Panc1 (cell line): Measurements from ENCODE around the gene SHB. TPM values are rescaled to one million over a fixed set of nuclear protein-coding genes. Genes with fewer than 3 reads are reported as not detected.

Experiments
- ATAC-seq: fragments of 200-7000 bp; cut with Tn5 transposase; 2 replicates; pipeline ENCODE4 v1.9.1; 2020; ENCODE audit warnings: mild to moderate bottlenecking, moderate library complexity
- BruUV-seq: library from RNA; stranded (reverse); fragments of 400-500 nt; replicated peaks from 2 replicates; lab custom pipeline; 2021; lab: Mats Ljungman, UMichigan
- CTCF ChIA-PET: fragments of 300-600 bp; sonication (Branson Sonifier 250); formaldehyde crosslinking; loops from one replicate; lab custom pipeline; 2022; ENCODE audit warnings: antibody characterized with exemption; lab: Charles Lee
- POLR2A ChIA-PET: fragments of 300-600 bp; sonication (Branson Sonifier 250); formaldehyde crosslinking; loops from one replicate; lab custom pipeline; 2022; ENCODE audit warnings: antibody characterized with exemption; lab: Charles Lee
- DNase-seq: peaks from one replicate; pipeline ENCODE4 v3.0.0-alpha.2; 2010; ENCODE audit warnings: low read depth, low spot score
- H3K27ac ChIP-seq: 2 replicates; pipeline ENCODE4 v1.5.1; 2011; ENCODE audit warnings: mild to moderate bottlenecking, low read length, inconsistent platforms
- H3K27me3 ChIP-seq: fragments of 200-500 bp; sonication (Bioruptor generic); 2 replicates; pipeline ENCODE4 v1.6.0; 2014; ENCODE audit warnings: low read length, inconsistent platforms; ENCODE audit not compliant: control insufficient read depth, insufficient read depth
- H3K36me3 ChIP-seq: fragments of 200-500 bp; sonication (Bioruptor generic); 2 replicates; pipeline ENCODE4 v1.5.1; 2014; ENCODE audit warnings: inconsistent platforms, mild to moderate bottlenecking, low read length, moderate library complexity; ENCODE audit not compliant: control insufficient read depth, insufficient read depth
- H3K4me1 ChIP-seq: 2 replicates; pipeline ENCODE4 v1.5.1; 2011; ENCODE audit warnings: inconsistent platforms, mild to moderate bottlenecking, low read length, moderate library complexity; ENCODE audit not compliant: control insufficient read depth, insufficient read depth
- H3K4me3 ChIP-seq, 2 experiments: 2 replicates each; pipeline ENCODE4 v1.5.1; 2011 to 2012; ENCODE audit warnings: low read depth in 2 of 2, low read length in 2 of 2, mild to moderate bottlenecking in 2 of 2, inconsistent platforms in 1 of 2, moderate library complexity in 1 of 2
- H3K9me3 ChIP-seq: fragments of 200-500 bp; sonication (Bioruptor generic); 2 replicates; pipeline ENCODE4 v1.5.1; 2014; ENCODE audit warnings: low read depth, mild to moderate bottlenecking, inconsistent platforms, low read length, moderate library complexity; ENCODE audit not compliant: control insufficient read depth, insufficient read depth
- CTCF ChIP-seq: fragments of 450-650 bp; IDR thresholded peaks from 2 replicates; pipeline ENCODE4 v1.5.1; 2017; ENCODE audit warnings: mild to moderate bottlenecking
- REST ChIP-seq, 2 experiments: IDR thresholded peaks; 2 replicates each; pipeline ENCODE4 v1.6.1; 2011 to 2012; ENCODE audit warnings: low read depth in 2 of 2, control low read depth in 1 of 2, low read length in 1 of 2, mild to moderate bottlenecking in 1 of 2, moderate library complexity in 1 of 2; ENCODE audit not compliant: insufficient read depth in 1 of 2
- TCF7L2 ChIP-seq: IDR thresholded peaks from 2 replicates; pipeline ENCODE4 v1.6.1; 2011; ENCODE audit warnings: mild to moderate bottlenecking, low read depth, low read length, inconsistent platforms
- in situ Hi-C: cut with HindIII; loops from 2 replicates; pipeline ENCODE4 v1.10.0; 2016; ENCODE audit warnings: low sequenced_read_pairs, low pct_unique_long_range_greater_than_20kb
- intact Hi-C: fragments of 100-400 bp; cut with micrococcal nuclease; formaldehyde crosslinking; loops from one replicate; pipeline ENCODE4 v1.10.0; 2022; ENCODE audit not compliant: unreplicated experiment
- total RNA-seq: library from RNA; stranded (reverse); gene quantifications from one replicate; pipeline ENCODE4 v1.2.1, GENCODE V29; 2021; ENCODE audit not compliant: unreplicated experiment

Gene SHB
- total RNA-seq, 1 experiment from 2014 or later: 59.9 TPM

DNA sequence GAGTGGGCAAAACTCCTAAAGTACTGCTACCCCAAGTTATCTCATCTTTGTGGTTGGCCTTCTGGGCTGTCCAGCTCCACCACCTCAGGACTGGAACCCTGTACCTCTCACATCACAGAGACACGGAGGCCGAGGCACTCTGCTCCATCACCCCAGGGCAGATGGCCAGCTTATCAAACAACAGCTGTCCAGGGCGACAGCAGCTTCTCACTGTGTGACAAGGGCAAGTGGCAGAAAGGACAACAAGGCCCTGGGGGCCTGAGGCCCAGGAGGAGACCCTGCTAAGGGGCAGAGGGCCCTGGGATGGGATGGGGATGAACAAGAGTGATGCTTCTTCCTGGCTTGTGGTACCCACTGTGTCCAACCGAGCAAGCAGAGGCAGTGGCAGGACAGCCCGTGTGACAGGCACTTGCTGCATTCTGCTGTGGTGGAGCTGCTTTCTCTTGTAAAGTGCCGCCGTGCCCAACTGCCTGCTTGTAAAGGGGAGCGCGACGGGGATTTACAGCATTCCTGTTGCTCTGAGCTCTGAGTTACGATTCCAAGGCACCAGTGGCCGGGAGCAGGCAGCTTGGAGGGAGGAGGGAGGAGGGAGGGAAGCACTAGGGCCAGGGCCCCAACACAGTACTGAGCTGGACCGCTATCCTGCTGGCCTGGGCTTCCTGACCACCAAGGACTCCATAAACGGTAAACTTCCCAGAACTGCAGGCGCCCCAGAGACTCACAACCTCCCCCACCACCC, 71.2 kb downstream of the SHB start:
- no TSS peak for BruUV-seq
- in situ Hi-C loops: no loop called here
- ChIA-PET POLR2A (no interaction called here), CTCF (no interaction called here)
- no peaks in the 10 kb centered on the region for H3K27me3 ChIP-seq
- intact Hi-C loops: loop anchor here (5.0 to 10.0 kb wide), 2 partner anchors 36 to 217 kb away; no protein-coding TSS in a partner anchor
- no peak for DNase-seq
- H3K9me3 ChIP-seq: no peaks in the 10 kb centered on the region
- H3K4me3 ChIP-seq: no peak overlapping the region
- no peak for ATAC-seq
- H3K4me1 ChIP-seq: peaks cover 55% of the 10 kb centered on the region
- no peak for TF ChIP-seq CTCF
- H3K27ac ChIP-seq: peak overlapping the region; percentile 72
- no peaks in the 10 kb centered on the region; the same call in none of the 2 replicates for H3K36me3 ChIP-seq

- no TSS peak for BruUV-seq
- H3K4me3 ChIP-seq: no peak overlapping the region
- H3K36me3 ChIP-seq: no peaks in the 10 kb centered on the region; the same call in none of the 2 replicates
- DNase-seq: no peak
- TF ChIP-seq CTCF (no peak), TCF7L2 (no peak), REST (IDR thresholded peaks at IDR 0.05; ENCODE audit: insufficient read depth in 1 of 2, low read depth in 2 of 2, low read length in 1 of 2) (no peak)
- ChIA-PET CTCF (no interaction called here), POLR2A (no interaction called here)
- peak overlapping the region; percentile 69 for H3K27ac ChIP-seq
- no peaks in the 10 kb centered on the region for H3K27me3 ChIP-seq
- in situ Hi-C loops (no loop called here), intact Hi-C loops (loop anchor here (5.0 to 10.0 kb wide), 2 partner anchors 35 to 218 kb away; no protein-coding TSS in a partner anchor)
- peaks cover 53% of the 10 kb centered on the region for H3K4me1 ChIP-seq
- H3K9me3 ChIP-seq: no peaks in the 10 kb centered on the region
- no peak for ATAC-seq
Measured at GRCh38 chr9:37996819-37997217, 72.2 kb downstream of the SHB start.
